Measurements from ENCODE around the gene ASS1. TPM values are rescaled to one million over a fixed set of nuclear protein-coding genes. Genes with fewer than 3 reads are reported as not detected.
A peak's percentile ranks its signal among the peaks of the same experiment; 100 is the strongest.

ASS1 gene
- total and polyA plus RNA-seq, 11 donors, result 31.5 to 154 (median 60.5) TPM

DNA sequence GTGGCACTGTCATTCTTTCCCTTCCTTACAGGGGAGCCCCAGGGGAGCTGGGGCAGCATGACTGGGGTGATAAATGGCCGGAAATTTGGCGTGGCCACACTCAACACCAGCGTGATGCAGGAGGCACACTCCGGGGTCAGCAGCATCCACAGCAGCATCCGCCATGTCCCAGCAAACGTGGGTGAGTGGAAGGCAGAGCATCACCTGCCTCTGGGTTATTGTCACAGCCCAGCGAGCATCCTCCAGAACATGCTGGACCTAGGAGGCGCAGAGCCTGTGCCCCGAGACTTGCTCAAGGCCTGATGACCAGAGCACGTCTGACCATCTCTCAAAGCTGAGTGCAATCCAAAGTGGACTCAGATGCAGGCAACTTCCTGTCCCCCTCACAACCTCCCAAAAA is 22.2 kb upstream of the ASS1 start:
- TF ChIP-seq POLR2A (IDR thresholded peaks at IDR 0.05) (no peak), CTCF (IDR thresholded peaks at IDR 0.05) (no peak)
- Histone ChIP-seq H3K4me1 (peaks cover 0 to 31% (median 11%) of the 10 kb centered on the region in 12 donors), H3K4me3 (no peak overlapping the region), H3K9me3 (no peaks in the 10 kb centered on the region), H3K27me3 (no peaks in the 10 kb centered on the region), H3K27ac (peak overlapping the region in 1 of 12 donors; percentile 51), H3K36me3 (no peaks in the 10 kb centered on the region)
- 71 to 85% (median 83%) methylated on average over 9 to 10 of the region's 10 CpGs for WGBS, 4 donors
- intact Hi-C loops (cut with DNase I), result no loop called here
- DNase-seq (no peak), ATAC-seq (no peak)

DNA sequence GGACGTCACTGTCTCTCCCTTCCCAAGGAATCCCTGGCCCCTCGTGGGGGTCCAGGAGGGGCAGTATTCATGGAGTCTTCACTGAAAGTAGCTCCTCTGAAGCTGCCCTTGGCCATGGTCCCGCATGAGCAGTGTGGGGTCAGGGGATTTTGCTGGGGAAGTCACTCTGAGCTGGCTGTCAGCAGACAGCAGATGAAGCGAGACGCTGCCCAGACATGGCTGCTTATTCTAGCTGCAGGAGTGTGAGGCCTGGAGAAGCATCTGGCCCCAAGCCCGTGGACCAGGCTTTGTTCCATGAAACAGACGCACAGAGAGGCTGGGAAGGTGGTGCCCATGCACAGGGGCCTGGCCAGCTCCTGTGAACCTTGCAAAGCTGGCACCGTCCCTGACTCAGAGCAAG is 21.5 kb upstream of the ASS1 start:
- intact Hi-C loops (cut with DNase I), result no loop called here
- Histone ChIP-seq H3K4me1 (peaks cover 0 to 36% (median 11%) of the 10 kb centered on the region in 12 donors), H3K27ac (peak overlapping the region in 5 of 12 donors; percentile 8 to 52 (median 35)), H3K36me3 (no peaks in the 10 kb centered on the region), H3K27me3 (no peaks in the 10 kb centered on the region), H3K4me3 (no peak overlapping the region), H3K9me3 (no peaks in the 10 kb centered on the region)
- ATAC-seq (peak; percentile 80 to 85 (median 80)), DNase-seq (peak in 4 of 5 donors; percentile 67 to 88 (median 78))
- WGBS, 4 donors, result 35 to 46% (median 42%) methylated on average over 7 to 8 of the region's 8 CpGs
- TF ChIP-seq CTCF (IDR thresholded peaks at IDR 0.05) (no peak), POLR2A (IDR thresholded peaks at IDR 0.05) (no peak)

- no peak overlapping the region for H3K27ac ChIP-seq
- no peaks in the 10 kb centered on the region for H3K27me3 ChIP-seq
- ATAC-seq (no peak), DNase-seq (peak in 1 of 5 donors; percentile 24)
- H3K36me3 ChIP-seq, result no peaks in the 10 kb centered on the region
- no peak overlapping the region for H3K4me3 ChIP-seq
- intact Hi-C loops (cut with DNase I), result no loop called here
- 87 to 94% (median 92%) methylated on average over 16 to 24 of the region's 24 CpGs for WGBS, 4 donors
- peaks cover 0 to 36% (median 14%) of the 10 kb centered on the region in 12 donors for H3K4me1 ChIP-seq
- TF ChIP-seq POLR2A (IDR thresholded peaks at IDR 0.05) (no peak), CTCF (IDR thresholded peaks at IDR 0.05) (no peak)
- H3K9me3 ChIP-seq, result no peaks in the 10 kb centered on the region
Observed at GRCh38 chr9:130424595-130425454, 19.9 kb upstream of the ASS1 start.

DNA sequence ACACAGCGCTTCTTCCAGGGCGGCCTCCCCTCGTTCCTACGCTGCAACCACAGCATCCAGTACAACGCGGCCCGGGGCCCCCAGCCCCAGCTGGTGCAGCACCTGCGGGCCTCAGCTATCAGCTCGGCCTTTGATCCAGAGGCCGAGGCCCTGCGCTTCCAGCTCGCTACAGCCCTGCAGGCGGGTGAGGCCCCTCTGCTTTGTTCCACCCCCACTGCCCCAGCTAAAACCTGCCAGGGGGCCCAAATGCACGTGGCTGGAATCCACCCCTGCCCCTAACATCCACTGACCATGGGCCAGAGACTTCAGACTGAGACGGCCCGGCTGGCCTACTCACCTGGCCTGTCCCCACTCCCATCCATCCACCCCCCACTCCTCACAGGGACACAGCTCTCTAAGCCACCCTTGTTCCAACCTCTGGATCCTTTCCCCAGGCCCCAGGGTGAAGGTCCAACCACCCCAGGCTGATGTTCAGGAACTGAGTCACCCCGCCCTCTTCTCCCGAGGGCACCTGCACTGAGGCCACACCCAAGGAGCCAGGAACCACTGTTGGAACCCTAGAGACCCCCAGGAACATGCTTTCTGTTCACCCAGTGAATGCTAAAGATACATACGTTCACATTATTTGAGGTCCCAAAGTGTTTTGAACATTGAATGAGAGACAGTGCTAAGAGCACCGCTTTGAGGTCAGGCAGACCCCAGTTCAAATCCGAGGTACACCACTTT is 18.9 kb upstream of the ASS1 start:
- no peaks in the 10 kb centered on the region for H3K9me3 ChIP-seq
- WGBS, 4 donors, result 89 to 92% (median 90%) methylated on average over 21 of the region's 21 CpGs

More for the DNA sequence above, 18.9 kb upstream of the ASS1 start:
- DNase-seq, result peak in 1 of 5 donors; percentile 51
- H3K36me3 ChIP-seq, result no peaks in the 10 kb centered on the region
- H3K4me1 ChIP-seq, result peaks cover 0 to 36% (median 14%) of the 10 kb centered on the region in 12 donors
- H3K27ac ChIP-seq, result no peak overlapping the region
- H3K4me3 ChIP-seq, result no peak overlapping the region
- intact Hi-C loops (cut with DNase I), result loop anchor here in 1 of 10 donors (2.0 kb wide), 1 partner anchor 19 kb away; the partner anchor contains the start of gene ASS1
- ATAC-seq, result no peak
- no peak for TF ChIP-seq CTCF (IDR thresholded peaks at IDR 0.05)
- TF ChIP-seq POLR2A (IDR thresholded peaks at IDR 0.05), result no peak
- no peaks in the 10 kb centered on the region for H3K27me3 ChIP-seq
